Measurements from ENCODE around the gene POLR2E.

The POLR2E gene

DNA sequence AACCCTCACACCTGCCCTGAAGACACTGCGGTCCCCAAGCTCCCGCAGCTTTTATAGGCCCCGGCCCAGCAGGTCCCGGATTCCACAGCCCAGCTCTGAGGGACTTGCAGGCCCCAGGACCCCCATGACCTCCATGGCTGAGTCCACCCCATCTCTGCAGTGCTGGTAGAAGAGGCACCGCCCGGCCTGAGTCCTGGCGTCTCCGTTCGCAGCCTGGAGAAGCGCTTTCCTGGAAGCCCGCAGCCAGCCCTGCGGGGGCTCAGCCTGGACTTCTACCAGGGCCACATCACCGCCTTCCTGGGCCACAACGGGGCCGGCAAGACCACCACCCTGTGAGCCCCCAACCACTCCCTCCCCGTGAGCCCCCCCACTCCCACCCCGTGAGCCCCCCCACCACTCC lies 46.1 kb downstream of the POLR2E start:
- DNase-seq (ENCODE audit: low read depth in 2 of 2), result no peak

DNA sequence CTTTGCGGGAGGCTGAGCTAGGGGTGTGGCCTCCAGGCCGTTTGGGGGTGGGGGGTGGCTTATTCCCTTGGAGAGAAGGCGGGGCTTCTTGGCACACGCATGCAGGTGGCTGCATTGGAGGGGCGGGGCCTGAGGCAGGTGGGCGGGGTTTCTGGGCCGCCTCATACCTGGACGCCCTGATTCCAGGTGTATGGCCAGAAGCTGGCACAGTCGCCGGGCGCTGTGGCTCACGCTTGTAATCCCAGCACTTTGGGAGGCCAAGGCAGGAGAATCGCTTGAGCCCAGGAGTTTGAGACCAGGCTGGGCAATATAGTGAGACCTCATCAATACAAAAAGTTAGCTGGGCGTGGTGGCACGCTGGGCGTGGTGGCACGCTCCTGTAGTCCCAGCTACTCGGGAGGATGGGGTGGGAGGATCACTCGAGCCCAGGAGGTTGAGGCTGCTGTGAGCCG lies 47.5 kb downstream of the POLR2E start:
- DNase-seq (ENCODE audit: low read depth in 2 of 2), result no peak

DNA sequence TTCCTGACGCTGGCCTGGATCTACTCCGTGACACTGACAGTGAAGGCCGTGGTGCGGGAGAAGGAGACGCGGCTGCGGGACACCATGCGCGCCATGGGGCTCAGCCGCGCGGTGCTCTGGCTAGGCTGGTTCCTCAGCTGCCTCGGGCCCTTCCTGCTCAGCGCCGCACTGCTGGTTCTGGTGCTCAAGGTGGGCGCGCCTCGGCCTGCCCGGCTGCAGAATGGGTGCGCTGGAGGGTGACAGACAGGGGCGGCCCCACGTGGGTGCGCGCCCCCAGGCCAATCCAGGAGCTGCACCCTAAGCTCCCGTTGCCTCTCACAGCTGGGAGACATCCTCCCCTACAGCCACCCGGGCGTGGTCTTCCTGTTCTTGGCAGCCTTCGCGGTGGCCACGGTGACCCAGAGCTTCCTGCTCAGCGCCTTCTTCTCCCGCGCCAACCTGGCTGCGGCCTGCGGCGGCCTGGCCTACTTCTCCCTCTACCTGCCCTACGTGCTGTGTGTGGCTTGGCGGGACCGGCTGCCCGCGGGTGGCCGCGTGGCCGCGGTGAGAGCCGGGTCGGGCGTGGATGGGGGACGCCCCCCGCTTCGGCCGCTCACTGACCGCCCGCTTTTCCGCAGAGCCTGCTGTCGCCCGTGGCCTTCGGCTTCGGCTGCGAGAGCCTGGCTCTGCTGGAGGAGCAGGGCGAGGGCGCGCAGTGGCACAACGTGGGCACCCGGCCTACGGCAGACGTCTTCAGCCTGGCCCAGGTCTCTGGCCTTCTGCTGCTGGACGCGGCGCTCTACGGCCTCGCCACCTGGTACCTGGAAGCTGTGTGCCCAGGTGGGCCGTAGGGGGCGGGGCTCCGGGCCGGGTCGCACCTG lies 48.1 kb downstream of the POLR2E start:
- no peak for DNase-seq (ENCODE audit: low read depth in 2 of 2)

DNA sequence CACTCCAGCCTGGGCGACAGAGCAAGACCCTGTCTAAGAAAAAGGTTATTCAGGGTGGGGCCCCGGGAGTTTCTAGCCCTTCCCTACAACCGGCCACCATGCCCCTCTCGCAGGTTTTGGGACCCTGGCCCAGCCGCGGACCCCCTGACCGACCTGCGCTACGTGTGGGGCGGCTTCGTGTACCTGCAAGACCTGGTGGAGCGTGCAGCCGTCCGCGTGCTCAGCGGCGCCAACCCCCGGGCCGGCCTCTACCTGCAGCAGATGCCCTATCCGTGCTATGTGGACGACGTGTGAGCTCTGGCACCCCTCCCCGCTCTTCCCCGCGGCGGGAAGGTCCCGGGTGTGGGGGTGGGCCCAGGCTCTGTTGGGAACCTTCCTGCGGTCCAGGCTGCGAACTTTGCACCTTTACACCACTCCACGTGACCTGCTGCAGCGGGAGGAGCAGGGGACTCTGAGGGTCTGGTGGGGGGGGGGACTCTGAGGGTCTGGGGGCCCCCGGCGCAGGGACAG lies 49.0 kb downstream of the POLR2E start:
- no peak for DNase-seq (ENCODE audit: low read depth in 2 of 2)

DNA sequence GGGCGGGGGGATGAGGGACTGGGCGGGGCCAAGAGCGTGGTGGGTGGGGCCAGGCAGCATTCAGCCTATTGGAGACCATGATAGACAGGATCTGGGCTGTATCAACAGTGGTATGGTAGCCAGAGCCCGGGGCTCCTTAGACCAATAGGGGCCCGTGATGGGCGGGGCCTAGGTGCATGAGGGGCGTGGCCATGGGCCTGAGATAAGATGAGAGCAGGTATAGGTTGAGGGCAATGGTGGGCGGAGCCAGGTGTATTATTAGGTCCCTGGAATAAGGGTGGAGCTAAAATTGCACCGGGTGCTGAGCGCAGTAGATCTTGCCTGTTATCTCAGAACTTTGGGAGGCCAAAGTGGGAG lies 50.0 kb downstream of the POLR2E start:
- DNase-seq (ENCODE audit: low read depth in 2 of 2), result no peak

DNA sequence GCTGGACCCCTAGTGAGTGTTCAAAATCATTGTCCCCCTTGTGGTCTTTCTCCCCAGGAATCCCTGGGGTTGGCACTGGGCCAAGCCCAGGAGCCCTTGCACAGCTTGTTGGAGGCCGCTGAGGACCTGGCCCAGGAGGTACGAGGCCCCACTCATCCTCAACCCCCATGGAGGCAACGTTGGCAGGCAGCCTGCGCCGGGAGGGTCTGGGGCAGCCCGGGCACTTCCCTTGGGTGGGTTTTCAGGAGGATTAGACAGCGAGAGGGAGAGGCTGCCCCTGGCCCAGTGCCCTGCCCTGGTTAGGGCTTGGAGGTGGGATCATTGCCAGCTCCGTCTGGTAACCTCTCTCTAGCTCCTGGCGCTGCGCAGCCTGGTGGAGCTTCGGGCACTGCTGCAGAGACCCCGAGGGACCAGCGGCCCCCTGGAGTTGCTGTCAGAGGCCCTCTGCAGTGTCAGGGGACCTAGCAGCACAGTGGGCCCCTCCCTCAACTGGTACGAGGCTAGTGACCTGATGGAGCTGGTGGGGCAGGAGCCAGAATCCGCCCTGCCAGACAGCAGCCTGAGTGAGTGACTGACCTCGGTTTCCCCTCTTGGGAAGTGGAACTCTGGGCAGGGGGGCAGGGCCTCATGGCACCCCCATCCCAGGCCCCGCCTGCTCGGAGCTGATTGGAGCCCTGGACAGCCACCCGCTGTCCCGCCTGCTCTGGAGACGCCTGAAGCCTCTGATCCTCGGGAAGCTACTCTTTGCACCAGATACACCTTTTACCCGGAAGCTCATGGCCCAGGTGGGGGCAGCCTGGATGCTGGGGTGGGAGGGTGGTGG lies 52.3 kb downstream of the POLR2E start:
- no peak for DNase-seq (ENCODE audit: low read depth in 2 of 2)

DNA sequence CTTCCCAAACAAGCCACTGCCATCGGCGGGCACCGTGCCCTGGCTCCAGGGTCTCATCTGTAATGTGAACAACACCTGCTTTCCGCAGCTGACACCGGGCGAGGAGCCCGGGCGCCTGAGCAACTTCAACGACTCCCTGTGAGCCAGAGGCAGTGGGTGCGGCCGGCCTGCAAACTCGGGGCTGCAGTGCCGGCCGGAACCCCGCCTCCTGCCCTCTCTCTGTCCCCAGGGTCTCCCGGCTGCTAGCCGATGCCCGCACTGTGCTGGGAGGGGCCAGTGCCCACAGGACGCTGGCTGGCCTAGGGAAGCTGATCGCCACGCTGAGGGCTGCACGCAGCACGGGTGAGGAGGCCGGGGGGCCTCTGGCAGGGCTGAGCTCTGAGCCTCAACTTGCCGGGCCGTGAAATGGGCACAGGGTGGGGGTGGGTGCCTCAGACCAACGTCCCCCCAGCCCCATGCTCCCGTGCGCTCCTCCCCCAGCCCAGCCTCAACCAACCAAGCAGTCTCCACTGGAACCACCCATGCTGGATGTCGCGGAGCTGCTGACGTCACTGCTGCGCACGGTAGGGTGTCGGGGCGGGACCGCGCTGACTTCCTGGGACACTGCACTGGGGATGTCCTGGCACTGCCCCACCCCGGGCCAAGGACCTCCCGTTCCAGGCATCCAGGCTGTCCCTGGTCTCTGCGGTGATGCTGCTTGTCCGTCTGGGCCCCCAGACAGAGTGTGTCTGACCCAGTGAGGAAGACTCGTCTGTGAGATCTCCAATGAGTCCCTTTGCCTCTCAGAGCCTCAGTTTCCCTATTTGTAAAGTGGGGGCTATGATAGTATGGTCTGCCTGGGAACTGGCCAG lies 53.1 kb downstream of the POLR2E start:
- DNase-seq (ENCODE audit: low read depth in 2 of 2), result no peak

DNA sequence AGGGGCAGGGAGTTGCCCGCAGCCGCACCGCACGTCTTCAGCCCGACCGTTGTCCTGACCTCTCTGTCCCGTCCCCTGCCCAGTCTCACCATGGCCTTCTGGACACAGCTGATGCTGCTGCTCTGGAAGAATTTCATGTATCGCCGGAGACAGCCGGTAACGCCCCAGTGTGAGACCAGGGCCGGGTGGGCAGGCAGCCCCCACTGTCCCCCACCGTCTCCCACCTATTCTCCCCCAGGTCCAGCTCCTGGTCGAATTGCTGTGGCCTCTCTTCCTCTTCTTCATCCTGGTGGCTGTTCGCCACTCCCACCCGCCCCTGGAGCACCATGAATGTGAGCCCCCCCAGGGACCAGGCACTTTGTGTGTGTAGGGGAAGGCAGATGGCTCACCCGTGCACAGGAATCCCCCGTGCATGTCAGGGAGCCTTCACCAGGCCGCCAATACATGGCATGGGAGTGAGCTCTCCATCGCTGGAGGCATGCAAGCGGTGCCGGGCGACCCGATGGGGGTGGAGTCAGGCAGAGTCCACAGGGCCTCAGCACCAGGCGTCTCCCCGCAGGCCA lies 53.8 kb downstream of the POLR2E start:
- DNase-seq (ENCODE audit: low read depth in 2 of 2), result no peak

DNA sequence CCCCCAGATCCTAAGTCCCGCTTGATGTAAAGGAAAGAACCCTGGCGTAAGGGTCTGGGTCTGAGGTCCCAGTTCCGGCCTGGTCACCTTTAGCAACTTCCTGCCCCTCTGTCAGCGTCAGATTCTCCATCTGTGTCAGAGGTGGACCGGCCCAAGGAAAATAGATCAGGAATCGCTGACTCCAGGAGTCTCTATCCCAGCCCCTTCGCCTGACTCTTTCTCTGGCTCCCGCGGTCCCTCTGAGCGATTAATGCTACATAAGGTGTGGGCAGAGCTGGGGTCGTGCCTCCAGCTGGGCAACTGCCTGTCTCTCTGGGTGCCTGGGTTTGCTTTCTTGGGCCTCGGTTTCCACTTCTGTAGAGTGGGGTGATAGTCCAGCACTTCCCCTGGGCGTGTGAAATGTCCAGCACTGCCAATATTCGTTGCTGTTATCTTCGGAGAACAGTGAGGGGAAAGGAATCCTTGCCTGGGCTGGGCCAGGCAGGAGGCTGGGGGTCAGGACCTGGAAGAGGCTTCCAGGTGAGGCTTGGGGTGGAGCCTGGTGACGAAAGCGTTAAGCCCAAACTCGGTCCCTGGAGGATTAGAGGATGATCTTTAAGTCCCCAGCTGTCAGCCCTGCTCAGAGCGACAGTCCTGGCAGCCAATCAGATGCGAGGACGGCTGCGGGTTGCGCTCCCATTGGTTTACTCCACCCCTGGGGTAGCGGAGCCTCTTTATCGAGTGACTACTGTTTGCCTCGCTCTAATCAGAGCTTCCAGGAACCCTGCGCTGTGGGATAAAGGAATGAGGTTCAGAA lies 54.5 kb downstream of the POLR2E start:
- peak; percentile 75 to 85 for DNase-seq (ENCODE audit: low read depth in 2 of 2)

DNA sequence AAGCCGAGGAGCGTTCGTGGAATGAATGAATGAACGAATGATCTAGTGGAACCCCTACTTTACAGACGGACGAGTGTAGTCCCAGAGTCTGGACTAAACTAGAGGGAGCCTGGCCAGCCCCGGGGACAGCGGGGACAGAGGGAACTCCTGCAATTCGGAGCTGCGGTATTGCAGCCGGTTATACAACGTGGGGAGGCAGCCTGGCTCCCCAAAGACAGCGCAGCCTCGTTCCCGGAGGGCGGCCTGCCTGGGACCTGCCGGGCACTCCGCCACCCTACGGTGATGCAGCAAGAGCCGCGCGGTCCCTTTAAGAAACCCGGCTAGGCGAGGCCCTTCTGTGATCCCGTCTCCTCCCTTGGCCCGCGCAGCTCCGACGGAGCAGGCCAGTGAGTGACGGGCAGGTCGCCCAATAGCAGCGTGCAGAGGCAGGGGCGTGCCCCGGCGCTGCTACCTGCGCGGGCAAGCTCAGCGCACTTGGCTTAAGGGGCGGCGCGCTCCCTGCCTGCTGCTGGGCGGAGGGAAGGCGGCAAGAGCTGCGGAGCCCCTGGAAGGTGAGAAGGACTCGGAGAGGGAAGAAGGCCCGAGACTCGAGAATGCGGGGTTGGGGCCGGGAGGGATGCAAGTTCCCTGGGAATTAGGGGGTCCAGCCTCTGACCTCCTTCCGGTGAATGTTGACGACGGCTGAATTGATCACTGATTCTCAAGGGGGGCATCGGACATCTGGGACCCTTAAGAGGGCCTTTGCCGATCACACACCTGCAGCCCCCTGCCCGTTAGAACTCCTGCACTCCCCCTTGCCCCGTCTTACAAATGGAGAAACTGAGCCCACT lies 55.3 kb downstream of the POLR2E start, which contains the start of gene ABCA7:
TSS of gene ABCA7 (plus strand) at position 462 of the 830 bp plus-strand sequence. CDS start 1,255 bp downstream, outside the sequence.
- peak; percentile 98 to 99 for DNase-seq (ENCODE audit: low read depth in 2 of 2)

DNA sequence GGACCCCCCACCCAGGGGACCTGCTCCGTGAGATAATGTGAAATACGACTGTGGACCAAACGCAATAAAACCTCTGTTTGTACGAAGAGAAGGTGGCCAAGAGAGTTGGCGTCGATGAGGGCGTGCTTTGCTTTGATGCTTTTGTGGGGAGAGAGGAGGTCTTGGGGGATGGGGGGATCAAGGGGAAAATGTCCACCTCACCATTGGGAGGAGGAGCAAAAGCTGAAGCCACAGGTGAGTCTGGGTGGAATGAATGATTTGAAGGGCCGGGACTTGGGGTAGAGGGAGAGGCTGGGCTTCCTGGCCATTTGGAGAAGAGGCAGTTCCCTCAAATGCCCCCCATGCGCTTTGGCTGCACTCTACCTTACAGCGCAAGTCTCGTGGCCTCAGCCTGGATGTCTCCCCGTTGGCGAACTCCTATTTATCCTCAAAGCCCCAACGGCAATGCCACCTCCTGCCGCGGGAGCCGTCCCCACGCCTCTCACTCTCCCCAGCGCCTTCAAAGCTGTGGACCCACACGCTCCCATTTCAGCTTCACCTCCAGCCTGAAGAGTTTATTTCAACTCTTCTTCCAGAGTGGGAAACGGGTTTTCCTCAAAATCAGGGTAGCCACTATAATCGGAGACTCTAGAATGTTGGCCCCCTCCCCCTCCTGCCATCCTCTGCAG lies 56.1 kb downstream of the POLR2E start:
- DNase-seq (ENCODE audit: low read depth in 2 of 2), result no peak

DNA sequence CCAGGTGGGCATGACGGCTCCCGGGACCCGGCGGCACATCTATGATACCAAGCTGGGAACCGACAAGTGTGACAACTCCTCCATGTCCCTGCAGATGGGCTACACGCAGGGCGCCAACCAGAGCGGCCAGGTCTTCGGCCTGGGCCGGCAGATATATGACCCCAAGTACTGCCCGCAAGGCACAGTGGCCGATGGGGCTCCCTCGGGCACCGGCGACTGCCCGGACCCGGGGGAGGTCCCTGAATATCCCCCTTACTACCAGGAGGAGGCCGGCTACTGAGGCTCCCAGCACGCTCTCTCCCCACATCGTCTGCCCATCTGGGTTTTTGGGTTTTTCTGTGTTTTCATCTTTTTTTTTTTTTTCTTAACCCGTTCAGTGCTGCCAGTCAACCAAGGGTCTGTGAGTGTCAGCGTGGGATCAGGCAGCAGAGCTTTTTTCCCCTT lies 57.5 kb downstream of the POLR2E start:
- DNase-seq (ENCODE audit: low read depth in 2 of 2), result no peak
